AG04450 (cell line): ENCODE data around the gene ATP13A4. TPM values are rescaled to one million over a fixed set of nuclear protein-coding genes. Genes with fewer than 3 reads are reported as not detected.

ENCODE experiments used
- CTCF ChIA-PET: fragments of 300-600, 350-600 bp; formaldehyde crosslinking; extraction: SDS; loops from one replicate; lab custom pipeline; 2022; ENCODE audit warnings: antibody characterized with exemption, inconsistent platforms; lab: Charles Lee
- POLR2A ChIA-PET: fragments of 350-600 bp; formaldehyde crosslinking; extraction: SDS; loops from one replicate; lab custom pipeline; 2021; ENCODE audit warnings: antibody characterized with exemption, inconsistent platforms; lab: Yijun Ruan, JAX
- DNase-seq: peaks from one replicate; pipeline ENCODE4 v3.0.0-alpha.2; 2011; ENCODE audit warnings: low read depth, low spot score
- H3K27ac ChIP-seq: one replicate; pipeline ENCODE4 v1.5.1; 2012; ENCODE audit warnings: low read depth, low read length, control low read depth
- H3K27me3 ChIP-seq: one replicate; pipeline ENCODE4 v1.6.0; 2012; ENCODE audit warnings: low read length; ENCODE audit not compliant: control insufficient read depth, insufficient read depth
- H3K4me3 ChIP-seq: 2 replicates; pipeline ENCODE4 v1.5.1; 2011; ENCODE audit warnings: mild to moderate bottlenecking, low read depth, low read length, control low read depth
- H3K9me3 ChIP-seq: 2 replicates; pipeline ENCODE4 v1.5.1; 2012; ENCODE audit warnings: low read length; ENCODE audit not compliant: control insufficient read depth, insufficient read depth
- polyA plus RNA-seq: library from polyadenylated mRNA; depleted of rRNA; stranded (reverse); fragments of >200 nt; gene quantifications from 2 replicates; pipeline ENCODE4 v1.2.3, GENCODE V29; 2011
- TF ChIP-seq, protein P1 (sequence below): IDR thresholded peaks from 2 replicates; pipeline ENCODE4 v1.5.1; 2011; ENCODE audit warnings: low read depth, low read length, control low read depth, inconsistent platforms

The ATP13A4 gene
- polyA plus RNA-seq, 1 experiment: 0.04 TPM

DNA sequence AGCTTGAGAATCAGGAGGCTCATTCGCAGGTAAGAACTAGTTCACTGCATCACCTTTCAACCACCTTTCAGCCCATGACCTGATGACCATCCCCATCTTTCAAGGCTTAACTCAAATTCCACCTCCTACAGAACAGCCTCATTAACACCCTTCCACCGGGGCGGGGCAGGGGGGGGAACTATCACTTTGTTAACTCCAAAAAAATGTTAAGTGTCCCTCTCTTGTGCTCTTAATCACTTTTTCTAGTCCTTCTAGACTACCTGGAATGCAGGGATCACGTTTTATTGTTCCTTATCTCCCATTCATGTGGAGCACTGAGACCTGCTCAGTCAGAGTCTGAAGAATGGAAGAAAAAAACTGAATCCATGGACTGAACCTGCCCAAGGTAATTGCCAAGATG lies 51.8 kb downstream of the ATP13A4 start:
- Histone ChIP-seq H3K9me3 (no peaks in the 10 kb centered on the region), H3K27ac (no peak overlapping the region), H3K27me3 (no peaks in the 10 kb centered on the region), H3K4me3 (no peak overlapping the region)
- CTCF ChIA-PET: interaction anchor here (1.3 kb wide), 1 partner anchor 39 kb away, joined by 3 read pairs; no protein-coding TSS in a partner anchor
- no peak for DNase-seq
- POLR2A ChIA-PET: no interaction called here
- TF ChIP-seq, protein P1, sequence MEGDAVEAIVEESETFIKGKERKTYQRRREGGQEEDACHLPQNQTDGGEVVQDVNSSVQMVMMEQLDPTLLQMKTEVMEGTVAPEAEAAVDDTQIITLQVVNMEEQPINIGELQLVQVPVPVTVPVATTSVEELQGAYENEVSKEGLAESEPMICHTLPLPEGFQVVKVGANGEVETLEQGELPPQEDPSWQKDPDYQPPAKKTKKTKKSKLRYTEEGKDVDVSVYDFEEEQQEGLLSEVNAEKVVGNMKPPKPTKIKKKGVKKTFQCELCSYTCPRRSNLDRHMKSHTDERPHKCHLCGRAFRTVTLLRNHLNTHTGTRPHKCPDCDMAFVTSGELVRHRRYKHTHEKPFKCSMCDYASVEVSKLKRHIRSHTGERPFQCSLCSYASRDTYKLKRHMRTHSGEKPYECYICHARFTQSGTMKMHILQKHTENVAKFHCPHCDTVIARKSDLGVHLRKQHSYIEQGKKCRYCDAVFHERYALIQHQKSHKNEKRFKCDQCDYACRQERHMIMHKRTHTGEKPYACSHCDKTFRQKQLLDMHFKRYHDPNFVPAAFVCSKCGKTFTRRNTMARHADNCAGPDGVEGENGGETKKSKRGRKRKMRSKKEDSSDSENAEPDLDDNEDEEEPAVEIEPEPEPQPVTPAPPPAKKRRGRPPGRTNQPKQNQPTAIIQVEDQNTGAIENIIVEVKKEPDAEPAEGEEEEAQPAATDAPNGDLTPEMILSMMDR: no peak

DNA sequence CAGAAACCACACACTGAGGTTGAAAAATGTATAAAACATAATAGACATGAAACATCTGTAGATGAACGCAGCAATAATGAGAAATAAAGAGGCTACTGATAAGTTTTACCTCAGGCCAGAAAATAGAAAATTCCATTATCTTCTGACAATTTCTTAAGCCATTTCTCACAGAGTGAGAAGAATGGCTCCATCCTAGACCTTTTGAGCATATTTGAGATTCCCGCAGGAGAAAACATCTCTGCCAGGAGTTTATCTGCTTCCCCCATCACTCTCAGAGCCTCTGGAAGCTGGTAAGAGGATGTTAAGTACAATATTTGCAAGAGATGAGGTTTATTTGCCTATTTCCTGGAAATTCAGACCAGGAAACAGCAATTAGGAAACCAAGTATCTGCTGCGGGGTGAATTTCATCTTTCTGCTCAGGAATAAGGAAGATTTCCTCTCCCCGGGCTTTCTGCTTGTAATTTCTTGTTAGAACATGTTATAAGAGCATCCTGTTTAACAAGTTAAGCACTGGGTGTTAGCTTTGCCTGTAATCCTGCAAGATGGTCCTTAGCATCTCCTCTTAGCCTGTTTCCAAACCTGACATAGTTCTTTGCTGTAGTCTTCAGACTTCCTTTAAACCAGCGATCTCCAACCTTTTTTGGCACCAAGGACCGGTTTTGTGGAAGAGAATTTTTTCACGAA lies 54.8 kb downstream of the ATP13A4 start:
- POLR2A ChIA-PET: no interaction called here
- DNase-seq: no peak
- no peaks in the 10 kb centered on the region for H3K9me3 ChIP-seq
- no peak overlapping the region for H3K27ac ChIP-seq
- CTCF ChIA-PET: no interaction called here
- TF ChIP-seq, protein P1: no peak
- no peak overlapping the region for H3K4me3 ChIP-seq
- H3K27me3 ChIP-seq: no peaks in the 10 kb centered on the region

DNA sequence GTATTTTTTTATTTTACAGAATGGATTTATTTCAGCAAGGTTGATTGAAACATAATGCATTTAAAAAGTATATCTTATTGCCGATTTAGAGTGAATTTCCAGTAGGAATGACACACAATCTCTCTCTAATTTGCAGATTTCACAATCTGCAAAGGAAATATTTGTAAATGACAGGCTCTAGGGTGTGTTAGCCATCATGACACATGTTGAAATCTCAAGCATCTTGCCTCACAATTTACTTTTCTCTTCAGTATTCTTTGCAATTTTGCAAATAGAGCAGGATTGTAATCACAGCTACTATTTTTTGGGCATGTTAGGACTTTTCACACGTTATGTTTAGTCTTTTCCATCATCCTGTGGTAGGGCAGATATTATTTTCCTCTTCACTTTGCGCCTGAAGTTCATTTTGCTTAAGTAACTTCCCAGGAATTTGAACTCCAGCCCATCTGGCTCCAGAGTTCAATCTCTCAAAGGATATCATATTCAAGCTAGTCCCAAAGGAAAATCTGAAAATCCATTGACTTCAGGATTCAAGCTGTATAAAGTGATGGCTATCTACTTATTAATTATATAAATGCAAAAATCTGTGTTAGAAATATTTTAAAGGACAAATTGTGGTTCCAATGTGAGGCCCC lies 55.4 kb downstream of the ATP13A4 start:
- no peaks in the 10 kb centered on the region for H3K9me3 ChIP-seq
- POLR2A ChIA-PET: no interaction called here
- CTCF ChIA-PET: no interaction called here
- TF ChIP-seq, protein P1: no peak
- no peak overlapping the region for H3K27ac ChIP-seq
- H3K27me3 ChIP-seq: no peaks in the 10 kb centered on the region
- H3K4me3 ChIP-seq: no peak overlapping the region
- no peak for DNase-seq

DNA sequence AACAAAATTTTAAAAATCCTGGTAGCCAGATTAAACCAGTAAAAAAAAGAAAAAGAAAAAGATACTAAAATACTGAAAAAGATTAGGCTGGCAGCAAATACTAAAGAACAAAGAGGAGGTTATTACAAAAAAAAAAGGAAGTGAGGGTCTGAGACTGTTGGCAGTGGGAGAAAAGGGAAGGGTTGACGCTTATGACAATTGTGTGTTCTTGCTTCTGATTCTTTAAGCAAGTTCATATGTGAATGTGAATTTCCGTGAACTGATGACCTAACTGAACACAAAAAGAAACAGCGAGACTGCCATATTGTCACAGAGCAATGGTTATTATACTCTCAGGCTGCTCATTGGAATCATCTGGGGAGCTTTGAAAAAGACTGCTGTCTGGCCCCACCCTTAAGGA lies 56.5 kb downstream of the ATP13A4 start:
- H3K9me3 ChIP-seq: no peaks in the 10 kb centered on the region
- no peaks in the 10 kb centered on the region for H3K27me3 ChIP-seq
- DNase-seq: no peak
- ChIA-PET POLR2A (no interaction called here), CTCF (no interaction called here)
- H3K27ac ChIP-seq: no peak overlapping the region
- no peak overlapping the region for H3K4me3 ChIP-seq
- TF ChIP-seq, protein P1: no peak

DNA sequence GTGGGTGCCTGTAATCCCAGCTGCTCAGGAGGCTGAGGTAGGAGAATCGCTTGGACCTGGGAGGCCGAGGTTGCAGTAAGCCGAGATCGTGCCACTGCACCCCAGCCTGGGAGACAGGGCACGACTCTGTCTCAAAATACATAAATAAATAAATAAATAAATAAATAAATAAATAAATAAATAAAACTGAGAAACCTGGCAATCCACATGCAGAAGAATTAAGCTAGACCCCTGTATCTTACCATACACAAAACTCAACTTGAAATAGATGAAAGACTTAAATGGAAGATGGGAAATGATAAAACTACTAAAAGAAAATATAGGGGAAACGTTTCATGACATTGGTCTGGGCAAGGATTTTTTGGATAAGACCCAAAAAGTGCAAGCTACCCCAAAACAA lies 58.0 kb downstream of the ATP13A4 start:
- ChIA-PET POLR2A (no interaction called here), CTCF (interaction anchor here (1.0 kb wide), 1 partner anchor 34 kb away, joined by 3 read pairs; no protein-coding TSS in a partner anchor)
- Histone ChIP-seq H3K27me3 (no peaks in the 10 kb centered on the region), H3K27ac (no peak overlapping the region), H3K9me3 (no peaks in the 10 kb centered on the region), H3K4me3 (no peak overlapping the region)
- DNase-seq: no peak
- TF ChIP-seq, protein P1: no peak
